ENCODE data around the gene TMEM165. TPM values are rescaled to one million over a fixed set of nuclear protein-coding genes. Genes with fewer than 3 reads are reported as not detected.

The TMEM165 gene
- total and polyA plus RNA-seq, 8 donors = 82.4 to 201 (median 101) TPM

DNA sequence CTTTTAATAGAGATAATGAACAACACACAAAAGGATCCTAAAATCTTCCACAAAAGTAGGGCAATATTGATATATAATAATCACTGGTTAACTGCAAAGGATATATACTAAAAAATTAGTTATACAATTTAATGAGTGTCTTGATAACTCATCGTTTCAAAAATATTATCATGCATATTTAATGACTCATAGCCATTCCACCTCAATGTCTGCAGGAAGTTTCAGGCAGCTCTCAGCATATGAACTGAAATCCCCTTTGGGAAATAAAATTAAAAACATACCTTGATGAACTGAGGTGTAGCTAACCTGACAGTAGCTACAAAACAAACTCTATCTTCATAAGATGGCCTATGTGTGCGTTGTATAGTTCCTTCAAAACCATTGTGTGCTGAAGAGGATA is 62.9 kb downstream of the TMEM165 start:
- no peak for DNase-seq
- H3K27me3 ChIP-seq = no peaks in the 10 kb centered on the region
- no peaks in the 10 kb centered on the region for H3K4me1 ChIP-seq
- no peak overlapping the region for H3K4me3 ChIP-seq
- H3K9me3 ChIP-seq = no peaks in the 10 kb centered on the region
- no peaks in the 10 kb centered on the region for H3K36me3 ChIP-seq
- intact Hi-C loops (cut with DNase I) = no loop called here
- H3K27ac ChIP-seq = no peak overlapping the region
- ATAC-seq = no peak
- TF ChIP-seq, protein P1, sequence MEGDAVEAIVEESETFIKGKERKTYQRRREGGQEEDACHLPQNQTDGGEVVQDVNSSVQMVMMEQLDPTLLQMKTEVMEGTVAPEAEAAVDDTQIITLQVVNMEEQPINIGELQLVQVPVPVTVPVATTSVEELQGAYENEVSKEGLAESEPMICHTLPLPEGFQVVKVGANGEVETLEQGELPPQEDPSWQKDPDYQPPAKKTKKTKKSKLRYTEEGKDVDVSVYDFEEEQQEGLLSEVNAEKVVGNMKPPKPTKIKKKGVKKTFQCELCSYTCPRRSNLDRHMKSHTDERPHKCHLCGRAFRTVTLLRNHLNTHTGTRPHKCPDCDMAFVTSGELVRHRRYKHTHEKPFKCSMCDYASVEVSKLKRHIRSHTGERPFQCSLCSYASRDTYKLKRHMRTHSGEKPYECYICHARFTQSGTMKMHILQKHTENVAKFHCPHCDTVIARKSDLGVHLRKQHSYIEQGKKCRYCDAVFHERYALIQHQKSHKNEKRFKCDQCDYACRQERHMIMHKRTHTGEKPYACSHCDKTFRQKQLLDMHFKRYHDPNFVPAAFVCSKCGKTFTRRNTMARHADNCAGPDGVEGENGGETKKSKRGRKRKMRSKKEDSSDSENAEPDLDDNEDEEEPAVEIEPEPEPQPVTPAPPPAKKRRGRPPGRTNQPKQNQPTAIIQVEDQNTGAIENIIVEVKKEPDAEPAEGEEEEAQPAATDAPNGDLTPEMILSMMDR (IDR thresholded peaks at IDR 0.05) = no peak

GRCh38 chr4:55466001-55466400 is 70.2 kb downstream of the TMEM165 start:
- Histone ChIP-seq H3K4me3 (no peak overlapping the region), H3K36me3 (peaks cover 0 to 22% of the 10 kb centered on the region in 2 donors), H3K27me3 (no peaks in the 10 kb centered on the region), H3K27ac (no peak overlapping the region), H3K9me3 (peaks cover 0 to 7% of the 10 kb centered on the region in 2 donors), H3K4me1 (no peaks in the 10 kb centered on the region)
- intact Hi-C loops (cut with DNase I) = no loop called here
- DNase-seq (no peak), ATAC-seq (no peak)
- TF ChIP-seq, protein P1 (IDR thresholded peaks at IDR 0.05) = no peak

GRCh38 chr4:55468724-55469123 is 73.0 kb downstream of the TMEM165 start:
- DNase-seq (no peak), ATAC-seq (no peak)
- H3K27ac ChIP-seq = no peak overlapping the region
- TF ChIP-seq, protein P1 (IDR thresholded peaks at IDR 0.05) = no peak
- intact Hi-C loops (cut with DNase I) = no loop called here
- no peaks in the 10 kb centered on the region for H3K27me3 ChIP-seq
- peaks cover 0 to 25% of the 10 kb centered on the region in 2 donors for H3K36me3 ChIP-seq
- H3K4me3 ChIP-seq = no peak overlapping the region
- peaks cover 0 to 7% of the 10 kb centered on the region in 2 donors for H3K9me3 ChIP-seq
- H3K4me1 ChIP-seq = no peaks in the 10 kb centered on the region

- intact Hi-C loops (cut with DNase I) = no loop called here
- ATAC-seq (no peak), DNase-seq (no peak)
- Histone ChIP-seq H3K4me3 (no peak overlapping the region), H3K9me3 (peaks cover 0 to 8% of the 10 kb centered on the region in 2 donors), H3K27me3 (no peaks in the 10 kb centered on the region), H3K4me1 (no peaks in the 10 kb centered on the region), H3K36me3 (peaks cover 0 to 31% of the 10 kb centered on the region in 2 donors), H3K27ac (no peak overlapping the region)
- TF ChIP-seq, protein P1 (IDR thresholded peaks at IDR 0.05) = no peak
These were observed 74.2 kb downstream of the TMEM165 start for GRCh38 chr4:55469979-55470378.

Other genes starting within 250 kb of the TMEM165 start
- 10 to 100 TPM; 27.1 to 31.3 TPM for gene SRD5A3, start 49.7 kb upstream of the TMEM165 start, total RNA-seq
- gene SRD5A3, start 49.7 kb upstream of the TMEM165 start, polyA plus RNA-seq (ENCODE audit: insufficient read length in 6 of 6) = 10 to 100 TPM; 12.1 to 19.7 (median 15.2) TPM
- gene CLOCK, start 151.0 kb downstream of the TMEM165 start, total RNA-seq = 10 to 100 TPM; 24.7 to 27.6 TPM
- gene CLOCK, start 151.0 kb downstream of the TMEM165 start, polyA plus RNA-seq (ENCODE audit: insufficient read length in 6 of 6) = 10 to 100 TPM; 19.8 to 22.0 (median 21.5) TPM
- not detected for gene PDCL2, start 196.3 kb downstream of the TMEM165 start, total RNA-seq
- under 1 TPM in 1 of 6 donors, not detected in 5; 0.53 TPM for gene PDCL2, start 196.3 kb downstream of the TMEM165 start, polyA plus RNA-seq (ENCODE audit: insufficient read length in 6 of 6)
- gene NMU, start 240.3 kb downstream of the TMEM165 start, total RNA-seq = 1 to 10 TPM in 1 of 2 donors, under 1 TPM in 1; 0.81 to 5.7 TPM
- 10 to 100 TPM in 1 of 6 donors, 1 to 10 TPM in 5; 3.4 to 36.2 (median 4.7) TPM for gene NMU, start 240.3 kb downstream of the TMEM165 start, polyA plus RNA-seq (ENCODE audit: insufficient read length in 6 of 6)

Measured in left lung (tissue), 10 donors.